Measurements from ENCODE around the gene RALA. TPM values are rescaled to one million over a fixed set of nuclear protein-coding genes. Genes with fewer than 3 reads are reported as not detected.

The RALA gene
- total RNA-seq, 1 experiment from 2014 or later = 36.8 TPM

- H3K27me3 ChIP-seq (ENCODE audit: insufficient read depth, low read depth) = no peaks in the 10 kb centered on the region
- no peaks in the 10 kb centered on the region; the same call in 1 of the 2 replicates for H3K9me2 ChIP-seq (ENCODE audit: insufficient read depth)
- H3K9me3 ChIP-seq (ENCODE audit: insufficient read depth, low read depth) = no peaks in the 10 kb centered on the region
- ChIA-PET CTCF (interaction anchor here (0.6 kb wide), 1 partner anchor 38 kb away, joined by 3 read pairs; no protein-coding TSS in a partner anchor), POLR2A (ENCODE audit: unreplicated experiment) (no interaction called here)
- H4K20me1 ChIP-seq (ENCODE audit: insufficient read depth) = no peaks in the 10 kb centered on the region
- H3K79me2 ChIP-seq (ENCODE audit: low read depth) = no peaks in the 10 kb centered on the region
- intact Hi-C loops (cut with micrococcal nuclease; ENCODE audit: unreplicated experiment) = no loop called here
- no peak overlapping the region for H3K4me3 ChIP-seq
- H2AFZ ChIP-seq = no peak overlapping the region
- no TSS peak for BruUV-seq (replicated peaks)
- no peaks in the 10 kb centered on the region for H3F3A ChIP-seq (ENCODE audit: insufficient read depth, low read depth)
- no peak overlapping the region for H3K27ac ChIP-seq
- no peak for DNase-seq
- TF ChIP-seq EZH2 (IDR thresholded peaks at IDR 0.05; ENCODE audit: low read depth) = no peak
- TF ChIP-seq, protein P1, sequence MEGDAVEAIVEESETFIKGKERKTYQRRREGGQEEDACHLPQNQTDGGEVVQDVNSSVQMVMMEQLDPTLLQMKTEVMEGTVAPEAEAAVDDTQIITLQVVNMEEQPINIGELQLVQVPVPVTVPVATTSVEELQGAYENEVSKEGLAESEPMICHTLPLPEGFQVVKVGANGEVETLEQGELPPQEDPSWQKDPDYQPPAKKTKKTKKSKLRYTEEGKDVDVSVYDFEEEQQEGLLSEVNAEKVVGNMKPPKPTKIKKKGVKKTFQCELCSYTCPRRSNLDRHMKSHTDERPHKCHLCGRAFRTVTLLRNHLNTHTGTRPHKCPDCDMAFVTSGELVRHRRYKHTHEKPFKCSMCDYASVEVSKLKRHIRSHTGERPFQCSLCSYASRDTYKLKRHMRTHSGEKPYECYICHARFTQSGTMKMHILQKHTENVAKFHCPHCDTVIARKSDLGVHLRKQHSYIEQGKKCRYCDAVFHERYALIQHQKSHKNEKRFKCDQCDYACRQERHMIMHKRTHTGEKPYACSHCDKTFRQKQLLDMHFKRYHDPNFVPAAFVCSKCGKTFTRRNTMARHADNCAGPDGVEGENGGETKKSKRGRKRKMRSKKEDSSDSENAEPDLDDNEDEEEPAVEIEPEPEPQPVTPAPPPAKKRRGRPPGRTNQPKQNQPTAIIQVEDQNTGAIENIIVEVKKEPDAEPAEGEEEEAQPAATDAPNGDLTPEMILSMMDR (conservative IDR thresholded peaks at IDR 0.05) = no peak
- no peaks in the 10 kb centered on the region for H3K36me3 ChIP-seq (ENCODE audit: low read depth)
- no peak overlapping the region for H3K4me2 ChIP-seq
- H3K4me1 ChIP-seq (replicated peaks; ENCODE audit: insufficient read depth) = no peaks in the 10 kb centered on the region
Measured at GRCh38 chr7:39603924-39604323, 19.4 kb upstream of the RALA start.

DNA sequence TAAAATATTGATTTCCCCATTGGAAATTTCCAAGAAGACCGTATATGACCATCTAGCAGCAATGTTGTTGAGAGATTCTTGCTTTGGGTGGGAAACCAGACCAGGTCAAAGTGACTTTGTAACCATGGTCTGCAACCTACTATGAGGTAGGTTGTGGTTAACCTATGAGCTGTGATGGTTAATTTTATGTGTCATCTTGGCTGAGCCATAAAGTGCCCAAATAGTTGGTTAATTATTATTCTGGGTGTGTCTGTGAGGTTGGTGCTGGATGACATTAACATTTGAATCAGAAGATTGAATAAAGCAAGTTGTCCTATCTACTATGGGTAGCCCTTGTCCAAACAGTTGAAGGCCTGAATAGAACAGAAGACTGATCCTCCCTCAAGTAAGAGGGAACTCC is 18.3 kb upstream of the RALA start:
- ChIA-PET POLR2A (ENCODE audit: unreplicated experiment) (interaction anchor here (0.6 kb wide), 1 partner anchor 12 kb away, joined by 3 read pairs; no protein-coding TSS in a partner anchor), CTCF (no interaction called here)
- Histone ChIP-seq H4K20me1 (ENCODE audit: insufficient read depth) (no peaks in the 10 kb centered on the region), H3K9me3 (ENCODE audit: insufficient read depth, low read depth) (no peaks in the 10 kb centered on the region), H3K79me2 (ENCODE audit: low read depth) (no peaks in the 10 kb centered on the region), H3F3A (ENCODE audit: insufficient read depth, low read depth) (no peaks in the 10 kb centered on the region), H2AFZ (no peak overlapping the region), H3K4me1 (replicated peaks; ENCODE audit: insufficient read depth) (no peaks in the 10 kb centered on the region), H3K9me2 (ENCODE audit: insufficient read depth) (no peaks in the 10 kb centered on the region; the same call in 1 of the 2 replicates), H3K4me3 (no peak overlapping the region), H3K27ac (no peak overlapping the region), H3K4me2 (no peak overlapping the region), H3K27me3 (ENCODE audit: insufficient read depth, low read depth) (no peaks in the 10 kb centered on the region), H3K36me3 (ENCODE audit: low read depth) (no peaks in the 10 kb centered on the region)
- no TSS peak for BruUV-seq (replicated peaks)
- DNase-seq = no peak
- intact Hi-C loops (cut with micrococcal nuclease; ENCODE audit: unreplicated experiment) = no loop called here
- TF ChIP-seq, protein P1 (conservative IDR thresholded peaks at IDR 0.05) = no peak
- no peak for TF ChIP-seq EZH2 (IDR thresholded peaks at IDR 0.05; ENCODE audit: low read depth)

DNA sequence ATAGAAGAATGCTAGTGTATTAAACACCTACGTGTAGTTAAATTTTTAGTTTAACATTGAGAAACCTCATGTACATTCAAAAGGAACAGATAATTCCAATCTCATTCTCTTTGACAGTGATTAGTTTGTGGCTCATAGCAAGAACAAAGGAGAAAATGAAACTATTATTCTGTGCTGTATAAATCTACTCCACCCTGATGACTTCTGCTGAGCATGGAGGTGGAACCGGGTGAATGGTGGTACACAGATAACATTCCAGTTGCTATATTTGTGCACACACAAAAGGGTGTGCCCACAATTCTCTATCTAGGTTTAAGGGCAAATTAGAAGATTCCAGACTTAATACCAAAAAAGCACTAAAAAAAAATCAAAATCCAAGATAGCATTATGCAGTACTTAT is 17.0 kb upstream of the RALA start:
- Histone ChIP-seq H3F3A (ENCODE audit: insufficient read depth, low read depth) (no peaks in the 10 kb centered on the region), H2AFZ (no peak overlapping the region), H4K20me1 (ENCODE audit: insufficient read depth) (no peaks in the 10 kb centered on the region), H3K9me3 (ENCODE audit: insufficient read depth, low read depth) (no peaks in the 10 kb centered on the region), H3K27me3 (ENCODE audit: insufficient read depth, low read depth) (no peaks in the 10 kb centered on the region), H3K79me2 (ENCODE audit: low read depth) (no peaks in the 10 kb centered on the region), H3K4me1 (replicated peaks; ENCODE audit: insufficient read depth) (no peaks in the 10 kb centered on the region), H3K36me3 (ENCODE audit: low read depth) (no peaks in the 10 kb centered on the region), H3K4me3 (no peak overlapping the region), H3K9me2 (ENCODE audit: insufficient read depth) (no peaks in the 10 kb centered on the region; the same call in 1 of the 2 replicates), H3K27ac (no peak overlapping the region), H3K4me2 (no peak overlapping the region)
- no TSS peak for BruUV-seq (replicated peaks)
- POLR2A ChIA-PET (ENCODE audit: unreplicated experiment) = no interaction called here
- CTCF ChIA-PET = no interaction called here
- DNase-seq = no peak
- TF ChIP-seq, protein P1 (conservative IDR thresholded peaks at IDR 0.05) = no peak
- no peak for TF ChIP-seq EZH2 (IDR thresholded peaks at IDR 0.05; ENCODE audit: low read depth)
- intact Hi-C loops (cut with micrococcal nuclease; ENCODE audit: unreplicated experiment) = no loop called here
